Measurements from ENCODE around the gene ZFYVE26.

Gene ZFYVE26

DNA sequence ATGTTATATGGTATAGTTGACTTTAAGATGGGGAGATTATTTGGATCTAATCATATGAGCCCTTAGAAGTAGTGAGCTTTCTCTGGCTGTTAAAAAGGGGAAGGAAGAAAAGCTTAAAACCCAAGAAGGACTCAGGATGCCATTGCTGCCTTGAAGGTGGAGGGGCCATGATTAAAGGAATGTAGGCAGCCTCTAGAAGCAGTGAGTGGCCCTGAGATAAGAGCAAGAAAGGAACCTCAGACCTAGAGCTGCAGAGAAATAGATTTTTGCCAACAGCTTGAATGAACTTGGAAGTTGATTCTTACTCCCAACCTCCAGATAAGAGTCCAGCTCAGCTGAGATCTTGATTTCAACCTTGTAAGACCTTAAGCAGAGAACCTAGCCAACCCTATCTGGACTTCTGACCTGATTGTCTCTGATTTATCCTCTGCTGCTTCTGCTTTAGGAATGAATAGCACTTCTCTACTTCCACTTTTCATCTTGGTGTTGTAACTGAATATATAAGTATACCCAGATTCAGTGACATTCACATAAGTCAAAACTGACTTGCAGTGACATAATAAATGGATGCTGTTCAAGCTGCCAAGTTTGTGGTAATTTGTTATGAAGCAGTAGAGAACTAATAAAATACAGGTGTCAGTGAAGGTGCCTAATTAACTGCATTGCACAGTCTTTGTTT, 36.7 kb upstream of the ZFYVE26 start:
- DNase-seq (ENCODE audit: low read depth), result no peak
- H3K4me3 ChIP-seq (ENCODE audit: low read length), result no peak overlapping the region
- no peak for TF ChIP-seq CTCF (conservative IDR thresholded peaks at IDR 0.05; ENCODE audit: low read depth, low read length)

DNA sequence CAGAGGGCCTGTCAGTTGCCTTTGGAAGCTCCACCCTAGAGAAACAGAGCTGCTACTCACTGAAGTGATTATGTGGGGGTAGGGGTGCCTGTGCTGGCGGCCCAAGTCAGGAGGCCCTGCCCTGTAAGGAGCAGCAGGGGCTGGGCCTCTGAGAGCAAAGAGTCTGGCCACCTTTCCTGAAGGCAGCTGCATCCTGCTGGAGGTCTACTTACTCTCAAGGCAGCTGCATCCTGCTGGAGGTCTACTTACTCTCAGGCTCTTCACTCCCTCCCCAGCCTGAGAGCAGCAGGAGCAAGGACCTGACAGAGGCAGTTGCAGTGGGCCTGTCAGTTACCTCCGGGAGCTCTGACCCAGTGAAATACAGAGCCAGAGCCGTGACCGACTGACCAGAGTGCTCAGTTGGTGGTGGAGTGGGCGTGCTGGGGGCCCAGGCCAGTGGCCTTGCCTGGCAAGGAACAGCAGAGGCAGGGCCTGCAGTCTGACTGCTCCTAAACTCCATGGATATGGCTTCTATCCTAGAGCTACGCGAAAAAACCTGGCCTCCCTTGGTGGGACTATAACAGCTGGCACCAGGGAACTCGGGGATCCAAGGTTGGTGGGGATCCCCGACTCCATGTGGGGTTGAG, 35.5 kb upstream of the ZFYVE26 start:
- no peak for DNase-seq (ENCODE audit: low read depth)
- no peak for TF ChIP-seq CTCF (conservative IDR thresholded peaks at IDR 0.05; ENCODE audit: low read depth, low read length)
- no peak overlapping the region for H3K4me3 ChIP-seq (ENCODE audit: low read length)

DNA sequence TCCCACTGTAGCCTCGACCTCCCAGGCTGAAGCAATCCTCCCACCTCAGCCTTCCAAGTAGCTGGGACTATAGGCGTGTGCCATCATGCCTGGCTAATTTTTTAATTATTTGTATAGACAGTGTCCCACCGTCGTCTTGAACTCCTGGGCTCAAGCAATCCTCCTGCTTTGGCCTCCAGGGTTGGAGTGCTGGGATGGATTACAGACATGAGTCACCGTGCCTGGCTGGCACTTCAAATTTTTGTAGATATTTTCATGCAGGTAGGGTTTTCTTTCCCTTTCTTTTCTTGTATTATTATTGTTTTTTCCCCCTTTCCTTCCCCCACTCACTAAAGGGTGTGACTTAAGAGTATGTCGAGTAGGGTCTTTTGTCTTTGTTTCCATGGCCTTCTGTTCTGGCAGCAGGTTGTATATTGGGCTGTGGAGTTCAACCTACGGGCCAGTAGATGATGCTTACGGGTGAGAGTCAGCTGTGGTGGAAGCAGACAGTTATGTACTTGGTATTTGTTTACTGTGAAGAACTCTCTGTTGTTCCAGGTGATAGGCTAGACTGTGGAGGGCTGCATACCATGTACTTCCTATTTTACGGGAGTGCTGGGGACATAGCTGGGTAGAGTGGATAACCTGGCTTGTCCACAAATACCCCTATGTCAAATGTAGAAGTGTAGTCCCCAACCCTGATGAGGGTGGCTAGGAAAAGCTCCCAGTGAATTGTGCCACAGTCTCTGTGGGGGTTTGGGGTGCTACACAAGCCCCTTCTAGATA, 33.9 kb upstream of the ZFYVE26 start:
- TF ChIP-seq CTCF (conservative IDR thresholded peaks at IDR 0.05; ENCODE audit: low read depth, low read length), result no peak
- DNase-seq (ENCODE audit: low read depth), result no peak
- H3K4me3 ChIP-seq (ENCODE audit: low read length), result no peak overlapping the region

DNA sequence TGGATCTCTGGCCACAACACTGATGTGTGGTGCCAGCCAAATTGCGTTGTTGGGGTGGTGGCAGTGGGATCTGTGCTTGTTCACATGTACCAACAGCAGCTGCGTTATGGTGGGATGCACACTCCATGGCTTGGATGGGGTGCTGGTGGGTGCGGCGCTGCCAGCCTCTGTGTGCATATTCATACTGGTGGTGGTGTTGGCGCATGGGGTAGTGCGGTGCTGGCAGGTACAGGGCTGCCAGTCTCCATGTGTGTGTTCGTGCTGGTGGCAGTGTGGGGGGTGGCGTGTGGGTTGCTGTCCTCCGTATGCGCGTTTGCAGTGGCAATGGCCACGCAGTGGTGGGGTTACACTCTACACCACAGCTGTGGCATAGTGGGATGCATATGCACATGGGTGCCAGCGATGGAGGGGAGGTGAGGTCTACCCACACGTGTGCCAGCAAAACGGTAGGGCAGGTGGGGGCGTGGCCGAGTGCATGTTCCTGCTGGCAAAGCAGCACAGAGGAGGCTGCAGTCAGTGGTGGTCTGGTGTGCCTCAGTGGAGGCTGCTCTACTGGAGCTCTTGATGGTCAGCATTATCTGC, 29.7 kb upstream of the ZFYVE26 start:
- no peak overlapping the region for H3K4me3 ChIP-seq (ENCODE audit: low read length)
- TF ChIP-seq CTCF (conservative IDR thresholded peaks at IDR 0.05; ENCODE audit: low read depth, low read length), result no peak
- no peak for DNase-seq (ENCODE audit: low read depth)

GRCh38 chr14:67837011-67837624, 20.7 kb upstream of the ZFYVE26 start:
- TF ChIP-seq CTCF (conservative IDR thresholded peaks at IDR 0.05; ENCODE audit: low read depth, low read length), result peak; percentile 61
- H3K4me3 ChIP-seq (ENCODE audit: low read length), result no peak overlapping the region
- DNase-seq (ENCODE audit: low read depth), result peak; percentile 68

DNA sequence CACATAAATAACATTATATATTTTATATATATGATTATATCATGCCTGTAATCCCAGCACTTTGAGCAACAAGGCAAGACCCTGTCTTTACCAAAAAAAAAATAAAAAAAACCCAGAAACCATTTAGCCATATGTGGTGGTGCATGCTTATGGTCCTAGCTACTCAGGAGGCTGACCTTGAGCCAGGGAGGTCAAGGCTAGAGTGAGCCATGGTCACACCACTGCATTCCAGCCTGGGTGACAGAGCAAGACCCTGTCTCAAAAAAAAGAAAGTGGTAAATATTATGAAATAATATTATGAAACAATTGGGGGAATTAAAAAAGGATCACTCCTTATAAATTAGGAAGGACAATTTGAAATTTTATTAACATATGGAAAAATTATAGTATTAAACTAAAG, 19.2 kb upstream of the ZFYVE26 start:
- no peak overlapping the region for H3K4me3 ChIP-seq (ENCODE audit: low read length)
- DNase-seq (ENCODE audit: low read depth), result no peak
- no peak for TF ChIP-seq CTCF (conservative IDR thresholded peaks at IDR 0.05; ENCODE audit: low read depth, low read length)
